IMR-90 (cell line): Measurements from ENCODE around the gene HLA-DRB1. TPM values are rescaled to one million over a fixed set of nuclear protein-coding genes. Genes with fewer than 3 reads are reported as not detected.
A peak's percentile ranks its signal among the peaks of the same experiment; 100 is the strongest.

Experiments
- ATAC-seq: fragments of 200-7000 bp; cut with Tn5 transposase; 2 replicates; pipeline ENCODE4 v1.9.1; 2020; ENCODE audit warnings: low read depth, mild to moderate bottlenecking, moderate library complexity
- BruUV-seq: library from RNA; stranded (reverse); fragments of 400-500 nt; replicated peaks from 2 replicates; lab custom pipeline; 2021; lab: Mats Ljungman, UMichigan
- CTCF ChIA-PET: fragments of 300-600 bp; formaldehyde crosslinking; extraction: SDS; loops from one replicate; lab custom pipeline; 2021; ENCODE audit warnings: antibody characterized with exemption; lab: Yijun Ruan, JAX
- POLR2A ChIA-PET: fragments of 300-600 bp; sonication (Branson Sonifier 250); formaldehyde crosslinking; loops from one replicate; lab custom pipeline; 2022; ENCODE audit warnings: antibody characterized with exemption; ENCODE audit not compliant: unreplicated experiment; lab: Charles Lee
- DNase-seq: peaks from one replicate; pipeline ENCODE4 v3.0.0; 2013
- H2AFZ ChIP-seq: replicated peaks from 2 replicates; pipeline ENCODE3; 2013; ENCODE audit warnings: low read length, mild to moderate bottlenecking; ENCODE audit not compliant: poor library complexity
- H2AK5ac ChIP-seq: 2 replicates; pipeline ENCODE4 v1.6.1; 2013; ENCODE audit warnings: low read depth, low read length, inconsistent platforms
- H2AK9ac ChIP-seq: replicated peaks from 2 replicates; pipeline ENCODE3; 2013; ENCODE audit warnings: mild to moderate bottlenecking, low read depth, low read length, moderate library complexity; ENCODE audit not compliant: poor library complexity
- H2BK120ac ChIP-seq: 2 replicates; pipeline ENCODE4 v1.6.1; 2013; ENCODE audit warnings: low read depth, low read length, inconsistent platforms
- H2BK15ac ChIP-seq: 3 replicates; pipeline ENCODE4 v1.6.1; 2013; ENCODE audit warnings: low read depth, low read length, inconsistent platforms
- H2BK20ac ChIP-seq: 2 replicates; pipeline ENCODE4 v1.6.1; 2013; ENCODE audit warnings: low read depth, mild to moderate bottlenecking, inconsistent platforms, low read length, moderate library complexity
- H2BK5ac ChIP-seq: 2 replicates; pipeline ENCODE4 v1.6.1; 2013; ENCODE audit warnings: mild to moderate bottlenecking, low read depth, low read length, inconsistent platforms; ENCODE audit not compliant: poor library complexity, severe bottlenecking
- H3K14ac ChIP-seq: replicated peaks from 2 replicates; pipeline ENCODE4 v1.6.1; 2013; ENCODE audit warnings: low read depth, low read length, inconsistent platforms
- H3K18ac ChIP-seq: 2 replicates; pipeline ENCODE4 v1.6.1; 2013; ENCODE audit warnings: low read depth, low read length, control low read depth
- H3K23ac ChIP-seq: 2 replicates; pipeline ENCODE4 v1.6.1; 2013; ENCODE audit warnings: low read depth, low read length, inconsistent platforms
- H3K27ac ChIP-seq: 2 replicates; pipeline ENCODE4 v1.5.1; 2013; ENCODE audit warnings: mild to moderate bottlenecking, control low read depth, low read length; ENCODE audit not compliant: insufficient read depth
- H3K27me3 ChIP-seq: 2 replicates; pipeline ENCODE4 v1.6.1; 2013; ENCODE audit warnings: low read length; ENCODE audit not compliant: control insufficient read depth, insufficient read depth
- H3K36me3 ChIP-seq: 2 replicates; pipeline ENCODE4 v1.6.1; 2013; ENCODE audit warnings: low read length, mixed read lengths; ENCODE audit not compliant: control insufficient read depth, insufficient read depth
- H3K4ac ChIP-seq: 2 replicates; pipeline ENCODE4 v1.6.1; 2013; ENCODE audit warnings: low read depth, low read length, inconsistent platforms
- H3K4me1 ChIP-seq: 2 replicates; pipeline ENCODE4 v1.6.1; 2013; ENCODE audit warnings: low read length, mixed read lengths; ENCODE audit not compliant: control insufficient read depth, insufficient read depth
- H3K4me2 ChIP-seq: 2 replicates; pipeline ENCODE4 v1.6.1; 2013; ENCODE audit warnings: low read depth, mild to moderate bottlenecking, control low read depth, low read length, moderate library complexity
- H3K4me3 ChIP-seq: 2 replicates; pipeline ENCODE4 v1.5.1; 2013; ENCODE audit warnings: low read depth, mild to moderate bottlenecking, control low read depth, low read length, moderate library complexity; ENCODE audit not compliant: insufficient read depth
- H3K56ac ChIP-seq: 2 replicates; pipeline ENCODE4 v1.6.1; 2013; ENCODE audit warnings: low read length, inconsistent platforms; ENCODE audit not compliant: insufficient read depth; ENCODE audit errors: extremely low read depth
- H3K79me1 ChIP-seq, 2 experiments: 2 replicates each; pipeline ENCODE4 v1.6.1; 2013; ENCODE audit warnings: low read length in 2 of 2, inconsistent platforms in 1 of 2, low read depth in 1 of 2
- H3K9ac ChIP-seq: 2 replicates; pipeline ENCODE4 v1.6.1; 2013; ENCODE audit warnings: low read depth, low read length, control low read depth
- H3K9me1 ChIP-seq: 2 replicates; pipeline ENCODE4 v1.6.1; 2013; ENCODE audit warnings: low read length, inconsistent platforms; ENCODE audit not compliant: insufficient read depth
- H3K9me3 ChIP-seq: 2 replicates; pipeline ENCODE4 v1.6.1; 2013; ENCODE audit warnings: low read length; ENCODE audit not compliant: control insufficient read depth, insufficient read depth
- H4K20me1 ChIP-seq: 2 replicates; pipeline ENCODE4 v1.6.1; 2013; ENCODE audit warnings: low read length, inconsistent platforms; ENCODE audit not compliant: insufficient read depth
- H4K5ac ChIP-seq: 2 replicates; pipeline ENCODE4 v1.6.1; 2013; ENCODE audit warnings: mild to moderate bottlenecking, low read depth, low read length, control low read depth
- H4K8ac ChIP-seq, 2 experiments: 2 replicates each; pipeline ENCODE4 v1.6.1; 2013; ENCODE audit warnings: low read depth in 2 of 2, low read length in 2 of 2, control low read depth in 1 of 2, inconsistent platforms in 1 of 2
- H4K91ac ChIP-seq: 2 replicates; pipeline ENCODE4 v1.6.1; 2013; ENCODE audit warnings: low read depth, low read length, inconsistent platforms; ENCODE audit not compliant: insufficient read depth
- MXI1 ChIP-seq: IDR thresholded peaks from 2 replicates; pipeline ENCODE4 v1.6.1; 2012; ENCODE audit warnings: low read depth, mild to moderate bottlenecking, low read length, moderate library complexity, borderline replicate concordance
- POLR2A ChIP-seq: IDR thresholded peaks from 2 replicates; pipeline ENCODE4 v1.6.1; 2012; ENCODE audit warnings: mild to moderate bottlenecking, low read depth, low read length
- RFX5 ChIP-seq: IDR thresholded peaks from 2 replicates; pipeline ENCODE4 v1.8.0; 2012; ENCODE audit warnings: low read depth, mild to moderate bottlenecking, low read length, moderate library complexity
- SMC3 ChIP-seq: fragments of 150-350 bp; IDR thresholded peaks from 2 replicates; pipeline ENCODE4 v1.6.1; 2016; ENCODE audit warnings: low read depth, mild to moderate bottlenecking, antibody characterized with exemption, low read length, moderate library complexity
- WGBS, 2 experiments: methylation state at CpG; one replicate each; pipeline versions ENCODE4 v1.1.5 to v1.1.7; 2013; ENCODE audit warnings: missing lambda C conversion rate in 2 of 2; ENCODE audit not compliant: insufficient read length in 1 of 2; ENCODE audit errors: extremely low coverage in 2 of 2; 5-methylcytosine and 5-hydroxymethylcytosine counted together
- dilution Hi-C: fragments of 300-500 bp; cut with HindIII; formaldehyde crosslinking; loops from one replicate; pipeline ENCODE4 v1.14.3; 2018; ENCODE audit warnings: low sequenced_read_pairs; ENCODE audit not compliant: unreplicated experiment
- in situ Hi-C: fragments of 300-500 bp; cut with MboI; formaldehyde crosslinking; loops from 3 replicates; pipeline ENCODE4 v1.14.3; 2019; ENCODE audit warnings: low sequenced_read_pairs, inconsistent platforms, mixed read lengths
- intact Hi-C: fragments of 100-400 bp; cut with micrococcal nuclease; formaldehyde crosslinking; loops from 2 replicates; pipeline ENCODE4 v1.10.0; 2022
- microRNA-seq, 2 experiments: library from miRNA; stranded (forward) in 1 of 2; unstranded in 1 of 2; fragments of 10-50 nt in 1 of 2; fragments of <30 nt in 1 of 2; gene quantifications in 1 of 2; microRNA quantifications in 1 of 2; one replicate each; pipeline versions ENCODE3 to v1.1.0; 2013 to 2020; ENCODE audit not compliant: insufficient read depth in 1 of 2, insufficient read length in 1 of 2, unreplicated experiment in 1 of 2
- polyA plus RNA-seq, 3 experiments: library from polyadenylated mRNA; depleted of rRNA; stranded (reverse); fragments of >200 nt; gene quantifications; 2 replicates each; pipeline ENCODE4 v1.2.3, GENCODE V29; 2012; ENCODE audit warnings: low replicate concordance in 1 of 3
- small RNA-seq, 5 experiments: library from RNA; depleted of rRNA; stranded (forward); fragments of <200 nt; gene quantifications; one replicate each; pipeline ENCODE3, GENCODE V24; 2012
- total RNA-seq: library from RNA; depleted of rRNA; stranded (reverse); fragments of >200 nt; gene quantifications from 2 replicates; pipeline ENCODE4 v1.2.3, GENCODE V29; 2012; rRNA removed

HLA-DRB1 gene
- total and polyA plus RNA-seq, 2 of the 4 experiments (the other 2 are of a cell fraction) = not detected

DNA sequence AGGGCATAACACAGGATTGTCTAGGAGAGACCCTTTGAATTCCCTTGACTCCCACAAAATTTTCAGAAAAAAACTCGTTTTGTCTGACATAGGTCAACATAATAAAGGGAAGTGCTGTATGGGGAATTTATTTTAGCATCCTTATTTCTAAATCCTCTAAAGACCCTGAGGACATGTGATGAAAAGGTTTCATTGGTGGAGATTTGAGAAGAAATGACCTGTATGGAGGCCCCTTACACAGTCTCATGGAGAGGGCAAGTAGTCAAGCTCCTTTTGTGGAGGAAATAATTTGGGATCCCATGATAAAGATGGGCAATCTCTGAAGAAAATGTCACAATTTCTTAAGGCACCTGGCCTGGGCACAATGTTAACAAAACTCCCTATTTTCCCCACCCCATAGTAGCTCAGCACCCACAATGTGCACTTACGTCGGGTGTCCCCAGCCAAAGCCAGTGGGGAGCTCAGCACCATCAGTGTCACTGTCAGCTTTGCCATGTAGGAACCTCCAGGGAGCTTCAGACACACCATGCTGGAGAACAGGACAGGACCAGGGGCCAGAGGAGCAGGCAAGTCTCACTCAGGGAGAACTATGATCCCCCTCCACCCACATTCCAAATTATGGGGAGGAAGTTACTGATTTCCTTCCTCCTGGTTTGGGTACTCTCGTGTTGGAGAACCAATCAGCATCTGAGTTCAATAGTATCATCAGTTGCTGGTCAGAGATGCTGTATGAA, 59.8 kb downstream of the HLA-DRB1 start, which contains the start of gene HLA-DRB5:
HLA-DRB5 (minus strand) TSS at position 591 of the 734 bp plus-strand sequence; CDS start at position 528, 63 bp downstream.
- TF ChIP-seq RFX5 (peak; percentile 72), POLR2A (no peak), MXI1 (no peak), SMC3 (no peak)
- H3K27ac ChIP-seq = no peak within 1 kb of the TSS
- H3K36me3 ChIP-seq = no peaks in the 10 kb centered on the region
- H2BK20ac ChIP-seq = no peak within 1 kb of the TSS
- H4K8ac ChIP-seq = no peak within 1 kb of the TSS
- dilution Hi-C loops = no loop called here
- H3K27me3 ChIP-seq = no peaks in the 10 kb centered on the region
- no peaks in the 10 kb centered on the region for H3K9me1 ChIP-seq
- H2BK15ac ChIP-seq = no peak within 1 kb of the TSS
- H3K18ac ChIP-seq = no peak within 1 kb of the TSS
- H4K20me1 ChIP-seq = no peaks in the 10 kb centered on the region
- H3K4me2 ChIP-seq = no peak within 1 kb of the TSS
- ChIA-PET CTCF (no interaction called here), POLR2A (no interaction called here)
- H3K79me1 ChIP-seq = no peaks in the 10 kb centered on the region
- H3K9me3 ChIP-seq = no peaks in the 10 kb centered on the region
- H4K5ac ChIP-seq = no peak within 1 kb of the TSS
- no CpG with 5 or more reads among the region's 4 CpGs for WGBS, 2 experiments
- H4K91ac ChIP-seq = no peak within 1 kb of the TSS
- no peak within 1 kb of the TSS for H3K4ac ChIP-seq
- no peak within 1 kb of the TSS for H2AK5ac ChIP-seq
- no peak within 1 kb of the TSS for H2AK9ac ChIP-seq
- H2BK5ac ChIP-seq = no peak within 1 kb of the TSS
- H2BK120ac ChIP-seq = no peak within 1 kb of the TSS
- intact Hi-C loops = no loop called here
- no TSS peak for BruUV-seq
- in situ Hi-C loops = loop anchor here (10.0 kb wide), 1 partner anchor 55 kb away; the partner anchor contains the start of gene HLA-DRB1
- DNase-seq (no peak), ATAC-seq (peak; percentile 27; the same call in 1 of the 2 replicates)
- H3K9ac ChIP-seq = no peak within 1 kb of the TSS
- H3K14ac ChIP-seq = no peak within 1 kb of the TSS
- no peaks in the 10 kb centered on the region for H3K4me1 ChIP-seq
- H3K4me3 ChIP-seq = no peak within 1 kb of the TSS
- no peak within 1 kb of the TSS for H2AFZ ChIP-seq
- no peak within 1 kb of the TSS for H3K23ac ChIP-seq
- no peak within 1 kb of the TSS for H3K56ac ChIP-seq

Small RNA genes lying within 50 kb of the gene (microRNA-seq; reads per million reads assigned to microRNA genes)
- not detected for gene RNU1-61P (ENCODE audit: insufficient read depth, insufficient read length)

Small RNA genes lying within 50 kb of the gene (small RNA-seq; reads per million reads assigned to genes)
- gene RNU1-61P = 0 reads per million in 5 experiments

Other genes starting within 250 kb of the HLA-DRB1 start
- gene TSBP1, start 217.9 kb downstream of the HLA-DRB1 start, total RNA-seq = not detected in 2 replicates
- gene TSBP1, start 217.9 kb downstream of the HLA-DRB1 start, polyA plus RNA-seq (2012; rRNA removed) = not detected in 2 replicates
- gene BTNL2, start 182.7 kb downstream of the HLA-DRB1 start, total RNA-seq = not detected in 2 replicates
- gene BTNL2, start 182.7 kb downstream of the HLA-DRB1 start, polyA plus RNA-seq (2012; rRNA removed) = not detected in 2 replicates
- gene HLA-DRA, start 150.0 kb downstream of the HLA-DRB1 start, total RNA-seq = not detected in 2 replicates
- not detected in 2 replicates for gene HLA-DRA, start 150.0 kb downstream of the HLA-DRB1 start, polyA plus RNA-seq (2012; rRNA removed)
- gene HLA-DRB5, start 59.6 kb downstream of the HLA-DRB1 start, total RNA-seq = not detected in 2 replicates
- gene HLA-DRB5, start 59.6 kb downstream of the HLA-DRB1 start, polyA plus RNA-seq (2012; rRNA removed) = not detected in 2 replicates
- gene HLA-DQA1, start 47.6 kb upstream of the HLA-DRB1 start, total RNA-seq = not detected in 2 replicates
- not detected in 2 replicates for gene HLA-DQA1, start 47.6 kb upstream of the HLA-DRB1 start, polyA plus RNA-seq (2012; rRNA removed)
- gene HLA-DQB1, start 76.8 kb upstream of the HLA-DRB1 start, total RNA-seq = not detected in 2 replicates
- gene HLA-DQB1, start 76.8 kb upstream of the HLA-DRB1 start, polyA plus RNA-seq (2012; rRNA removed) = not detected in 2 replicates
- not detected in 2 replicates for gene HLA-DQA2, start 151.5 kb upstream of the HLA-DRB1 start, total RNA-seq
- not detected in 2 replicates for gene HLA-DQA2, start 151.5 kb upstream of the HLA-DRB1 start, polyA plus RNA-seq (2012; rRNA removed)
- not detected in 2 replicates for gene HLA-DQB2, start 173.7 kb upstream of the HLA-DRB1 start, total RNA-seq
- not detected in 2 replicates for gene HLA-DQB2, start 173.7 kb upstream of the HLA-DRB1 start, polyA plus RNA-seq (2012; rRNA removed)
- 0.28 and 0.36 TPM in 2 replicates for gene HLA-DOB, start 227.2 kb upstream of the HLA-DRB1 start, total RNA-seq
- 1.6 and 2.3 TPM in 2 replicates for gene HLA-DOB, start 227.2 kb upstream of the HLA-DRB1 start, polyA plus RNA-seq (2012; rRNA removed)
- gene TAP2, start 248.9 kb upstream of the HLA-DRB1 start, total RNA-seq = 6.6 and 8.1 TPM in 2 replicates
- 11.4 and 13.4 TPM in 2 replicates for gene TAP2, start 248.9 kb upstream of the HLA-DRB1 start, polyA plus RNA-seq (2012; rRNA removed)